Psoas muscle (tissue), 8 donors: ENCODE data around the gene PITPNM2. TPM values are rescaled to one million over a fixed set of nuclear protein-coding genes. Genes with fewer than 3 reads are reported as not detected.
A peak's percentile ranks its signal among the peaks of the same experiment; 100 is the strongest.

Experiments used
- ATAC-seq, 4 donors: fragments of 200-7000 bp; cut with Tn5 transposase; one replicate each; pipeline ENCODE4 v1.9.1; 2020; ENCODE audit warnings: moderate library complexity in 3 of 4, mild to moderate bottlenecking in 2 of 4
- DNase-seq, 2 donors: peaks; one replicate each; pipeline ENCODE4 v3.0.0-alpha.2; 2020
- H3K27ac ChIP-seq: fragments of 200-600 bp; one replicate; pipeline ENCODE4 v1.8.0; 2022
- H3K27me3 ChIP-seq, 3 donors: fragments of 200-600 bp in 1 of 3; one replicate each; pipeline versions ENCODE4 v1.6.1 to v1.8.0; 2013 to 2022; ENCODE audit warnings: low read length in 2 of 3, mild to moderate bottlenecking in 2 of 3, moderate library complexity in 1 of 3; ENCODE audit not compliant: insufficient read depth in 3 of 3
- H3K36me3 ChIP-seq, 2 donors: fragments of 200-600 bp in 1 of 2; one replicate each; pipeline versions ENCODE4 v1.6.1 to v1.8.0; 2013 to 2022; ENCODE audit warnings: low read depth in 1 of 2, mild to moderate bottlenecking in 1 of 2, moderate library complexity in 1 of 2; ENCODE audit not compliant: insufficient read depth in 1 of 2
- H3K4me1 ChIP-seq: fragments of 200-600 bp; one replicate; pipeline ENCODE4 v1.8.0; 2022
- H3K4me3 ChIP-seq: fragments of 200-600 bp; one replicate; pipeline ENCODE4 v1.8.0; 2022; ENCODE audit warnings: mild to moderate bottlenecking
- H3K9me3 ChIP-seq: fragments of 200-600 bp; one replicate; pipeline ENCODE4 v1.8.0; 2022
- WGBS, 3 donors: extraction: QIAGEN DNeasy Blood & Tissue Kit; methylation state at CpG; one replicate each; pipeline versions ENCODE4 v1.1.6 to v1.1.7; 2013; 5-methylcytosine and 5-hydroxymethylcytosine counted together
- intact Hi-C, 2 donors: fragments of 100-400 bp; cut with DNase I; formaldehyde crosslinking; loops; one replicate each; pipeline versions ENCODE4 v1.11.0 to v1.14.2; 2022
- polyA plus RNA-seq, 3 donors: library from polyadenylated mRNA; stranded (reverse); fragments of 200-250 nt; gene quantifications; one replicate each; pipeline ENCODE4 v1.2.3, GENCODE V29; 2013
- total RNA-seq, 4 donors: library from RNA; stranded (reverse); fragmentation: NEBNext Ultra II Directional in 2 of 4; extraction: Animal tissue kit (Norgen Biotek cat#: 25700) in 2 of 4; gene quantifications; one replicate each; pipeline versions ENCODE4 v1.2.1 to v1.2.4, GENCODE V29; 2021 to 2023
- TF ChIP-seq, protein P1 (sequence below): fragments of 200-600 bp; IDR thresholded peaks from one replicate; pipeline ENCODE4 v1.8.0; 2022; ENCODE audit warnings: antibody characterized with exemption
- donor health status: healthy with polysubstance abuse.
- donor health status: DM: no; HTN: no; CAD: no; lungs with moderate emphysema.
- donor health status: Bipolar disorder and iron deficiency.
- donor health status: healthy.
- donor health status: DM: yes; HTN: yes; CAD: no.
- donor health status: DM: no; HTN: no; CAD: no.
- donor health status: DM: no; HTN: no; CAD: no.
- donor health status: DM: yes; HTN: yes; CAD: no.

PITPNM2 gene
- total and polyA plus RNA-seq, 7 donors = 2.2 to 7.4 (median 4.6) TPM

DNA sequence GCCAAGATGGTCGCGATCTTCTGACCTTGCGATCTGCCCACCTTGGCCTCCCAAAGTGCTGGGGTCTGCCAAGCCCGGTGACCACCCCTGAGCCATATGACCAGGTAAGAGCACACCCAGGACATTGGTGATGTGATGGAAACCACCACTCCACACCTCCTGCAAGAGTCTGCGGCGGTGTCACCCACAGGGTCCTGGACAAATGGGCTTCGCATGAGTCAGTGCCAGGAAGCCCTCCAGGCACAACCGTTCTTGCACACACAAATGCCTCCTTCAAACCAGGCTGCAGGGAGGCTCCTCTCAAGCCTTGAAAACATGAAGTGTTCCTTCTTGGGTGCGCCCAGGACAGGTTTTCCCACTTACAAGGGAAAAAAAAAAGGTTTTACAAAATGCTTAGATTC is 16.6 kb downstream of the PITPNM2 start:
- peaks cover 13% of the 10 kb centered on the region for H3K4me1 ChIP-seq
- no peak overlapping the region for H3K4me3 ChIP-seq
- no peaks in the 10 kb centered on the region for H3K27me3 ChIP-seq
- WGBS, 3 donors = 96 to 98% (median 97%) methylated on average over 9 of the region's 9 CpGs
- ATAC-seq (no peak), DNase-seq (no peak)
- TF ChIP-seq, protein P1, sequence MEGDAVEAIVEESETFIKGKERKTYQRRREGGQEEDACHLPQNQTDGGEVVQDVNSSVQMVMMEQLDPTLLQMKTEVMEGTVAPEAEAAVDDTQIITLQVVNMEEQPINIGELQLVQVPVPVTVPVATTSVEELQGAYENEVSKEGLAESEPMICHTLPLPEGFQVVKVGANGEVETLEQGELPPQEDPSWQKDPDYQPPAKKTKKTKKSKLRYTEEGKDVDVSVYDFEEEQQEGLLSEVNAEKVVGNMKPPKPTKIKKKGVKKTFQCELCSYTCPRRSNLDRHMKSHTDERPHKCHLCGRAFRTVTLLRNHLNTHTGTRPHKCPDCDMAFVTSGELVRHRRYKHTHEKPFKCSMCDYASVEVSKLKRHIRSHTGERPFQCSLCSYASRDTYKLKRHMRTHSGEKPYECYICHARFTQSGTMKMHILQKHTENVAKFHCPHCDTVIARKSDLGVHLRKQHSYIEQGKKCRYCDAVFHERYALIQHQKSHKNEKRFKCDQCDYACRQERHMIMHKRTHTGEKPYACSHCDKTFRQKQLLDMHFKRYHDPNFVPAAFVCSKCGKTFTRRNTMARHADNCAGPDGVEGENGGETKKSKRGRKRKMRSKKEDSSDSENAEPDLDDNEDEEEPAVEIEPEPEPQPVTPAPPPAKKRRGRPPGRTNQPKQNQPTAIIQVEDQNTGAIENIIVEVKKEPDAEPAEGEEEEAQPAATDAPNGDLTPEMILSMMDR = no peak
- H3K9me3 ChIP-seq = no peaks in the 10 kb centered on the region
- intact Hi-C loops = no loop called here
- H3K27ac ChIP-seq = no peak overlapping the region
- H3K36me3 ChIP-seq = no peaks in the 10 kb centered on the region

DNA sequence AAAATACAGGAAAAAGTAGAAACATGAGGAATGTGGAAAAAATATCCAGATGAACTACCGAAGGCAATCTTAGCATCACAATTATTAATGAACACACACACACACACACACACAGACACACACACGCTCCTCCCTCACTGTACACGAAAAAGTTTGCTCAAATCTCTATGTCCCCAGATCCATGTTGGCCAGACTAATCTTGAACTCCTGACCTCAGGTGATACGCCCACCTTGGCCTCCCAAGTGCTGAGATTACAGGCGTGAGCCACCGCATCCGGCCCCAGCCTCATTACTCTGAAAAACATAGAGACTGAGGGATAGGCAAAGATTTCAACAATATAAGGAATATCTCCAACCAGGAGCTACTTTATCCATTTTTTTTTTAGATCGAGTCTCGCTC is 17.2 kb downstream of the PITPNM2 start:
- Histone ChIP-seq H3K27me3 (no peaks in the 10 kb centered on the region), H3K9me3 (no peaks in the 10 kb centered on the region), H3K27ac (no peak overlapping the region), H3K36me3 (no peaks in the 10 kb centered on the region), H3K4me1 (peaks cover 13% of the 10 kb centered on the region), H3K4me3 (no peak overlapping the region)
- WGBS, 3 donors = 91 to 95% (median 92%) methylated on average over 9 of the region's 9 CpGs
- no peak for DNase-seq
- TF ChIP-seq, protein P1 = no peak
- ATAC-seq = no peak
- intact Hi-C loops = no loop called here

DNA sequence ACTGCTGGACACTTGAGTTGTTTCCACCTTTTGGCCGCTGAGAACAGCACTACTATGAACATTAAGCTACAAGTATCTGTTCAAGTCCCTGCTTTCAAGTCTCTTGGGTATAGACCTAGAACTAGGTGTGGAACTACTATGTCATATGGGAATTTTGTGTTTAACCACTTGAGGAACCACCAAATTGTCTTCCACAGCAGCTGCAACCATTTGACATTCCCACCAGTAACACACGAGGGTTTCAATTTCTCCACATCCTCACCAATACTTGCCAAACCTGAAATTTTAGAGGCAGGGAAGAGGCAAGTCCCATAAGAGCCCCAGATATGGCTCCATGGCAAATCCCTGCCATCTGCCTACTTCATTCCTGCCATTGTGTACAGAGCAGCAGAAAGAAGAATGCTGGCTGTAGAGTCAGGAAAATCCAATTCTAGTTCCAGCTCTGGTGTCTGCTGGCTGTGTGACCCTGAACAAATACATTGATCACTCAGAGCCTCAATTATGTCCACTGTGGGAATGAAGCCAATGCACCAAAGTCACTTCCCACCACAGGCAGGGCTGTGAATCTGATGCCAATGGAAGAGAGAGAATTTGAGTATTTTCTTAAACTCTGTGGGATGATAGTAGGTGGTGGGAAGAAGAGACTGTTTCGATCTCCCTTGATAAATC is 17.8 kb downstream of the PITPNM2 start:
- Histone ChIP-seq H3K4me1 (peaks cover 13% of the 10 kb centered on the region), H3K27me3 (no peaks in the 10 kb centered on the region), H3K4me3 (no peak overlapping the region), H3K27ac (no peak overlapping the region), H3K9me3 (no peaks in the 10 kb centered on the region), H3K36me3 (no peaks in the 10 kb centered on the region)
- TF ChIP-seq, protein P1 = no peak
- 71 to 80% (median 71%) methylated on average over 3 of the region's 3 CpGs for WGBS, 3 donors
- intact Hi-C loops = no loop called here
- no peak for DNase-seq
- ATAC-seq = no peak

DNA sequence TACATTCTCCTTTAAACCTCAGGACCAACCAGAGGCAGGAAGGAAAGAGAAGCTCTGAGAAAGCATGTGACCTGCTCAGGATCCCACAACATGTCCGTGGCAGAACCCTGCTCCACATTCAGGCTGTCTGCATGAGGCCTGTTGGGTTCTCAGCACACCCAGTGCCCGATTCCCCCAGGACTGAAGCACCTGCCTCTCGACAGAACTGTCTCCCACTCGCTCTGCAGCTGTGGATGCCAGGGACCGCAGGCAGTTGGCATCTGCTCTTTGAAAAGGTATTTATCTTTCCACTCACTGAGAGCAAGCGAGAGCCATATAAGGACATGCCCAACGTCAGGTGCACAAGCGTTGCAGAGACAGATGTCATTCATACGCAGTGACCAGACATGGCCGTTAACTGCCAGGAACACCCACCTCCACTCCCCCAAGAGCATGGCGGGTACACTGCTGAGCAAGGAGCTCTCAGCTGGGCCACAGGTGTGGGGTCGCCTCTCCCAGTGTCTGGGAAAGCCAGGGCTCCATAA is 18.9 kb downstream of the PITPNM2 start:
- Histone ChIP-seq H3K27ac (peak overlapping the region; percentile 74), H3K36me3 (no peaks in the 10 kb centered on the region), H3K4me3 (peak overlapping the region; percentile 30), H3K27me3 (no peaks in the 10 kb centered on the region), H3K9me3 (no peaks in the 10 kb centered on the region), H3K4me1 (peaks cover 15% of the 10 kb centered on the region)
- ATAC-seq (peak; percentile 85 to 94 (median 92)), DNase-seq (peak; percentile 37 to 56)
- WGBS, 3 donors = 30 to 47% (median 30%) methylated on average over 12 of the region's 12 CpGs
- intact Hi-C loops = no loop called here
- TF ChIP-seq, protein P1 = no peak
